Heart left ventricle (tissue), 13 donors: ENCODE measurements around the gene CLEC16A.

Experiments used
- POLR2A ChIP-seq, 2 donors: fragments of 450-650 bp; IDR thresholded peaks; one replicate each; pipeline ENCODE4 v1.6.1; 2017; ENCODE audit warnings: antibody characterized with exemption in 2 of 2, mild to moderate bottlenecking in 2 of 2, moderate library complexity in 2 of 2
- TF ChIP-seq, protein P1 (sequence below), 12 donors: fragments of 200-600 bp; sonication (generic) in 4 of 12; IDR thresholded peaks; one replicate each; pipeline versions ENCODE4 v1.5.0 to v1.8.0; 2018 to 2022; ENCODE audit warnings: antibody characterized with exemption in 12 of 12, mild to moderate bottlenecking in 5 of 12
- donor health status: ischemic (EF 13 %, LVEDD 7.1; RV severe dilation, severe dysfunction).
- donor health status: DM: no; HTN: yes; CAD: no.
- donor health status: DM: no; HTN: no; CAD: no.
- donor health status: ischemic (EF 25% LVEDD 6.9; RV normal size, moderate dysfunction).
- donor health status: ischemic (EF 25% LVEDD 5.7; RV mildly dilated, moderate dysfunction).
- donor health status: ischemic (EF 35%, LVEDD 5.7; RV mildly dilated, moderate dysfunction).
- donor health status: nonischemic (EF 11% LVEDD 7.7; RV severe dilation, severe dysfunction).
- donor health status: DM: yes; HTN: yes; CAD: no.
- donor health status: PGD.
- donor health status: ischemic (EF 29% LVEDD 5.4; RV normal size, mild dysfunction).
- donor health status: nonischemic (EF 23%, LVEDD 6.1; RV moderate dilation, normal function).

DNA sequence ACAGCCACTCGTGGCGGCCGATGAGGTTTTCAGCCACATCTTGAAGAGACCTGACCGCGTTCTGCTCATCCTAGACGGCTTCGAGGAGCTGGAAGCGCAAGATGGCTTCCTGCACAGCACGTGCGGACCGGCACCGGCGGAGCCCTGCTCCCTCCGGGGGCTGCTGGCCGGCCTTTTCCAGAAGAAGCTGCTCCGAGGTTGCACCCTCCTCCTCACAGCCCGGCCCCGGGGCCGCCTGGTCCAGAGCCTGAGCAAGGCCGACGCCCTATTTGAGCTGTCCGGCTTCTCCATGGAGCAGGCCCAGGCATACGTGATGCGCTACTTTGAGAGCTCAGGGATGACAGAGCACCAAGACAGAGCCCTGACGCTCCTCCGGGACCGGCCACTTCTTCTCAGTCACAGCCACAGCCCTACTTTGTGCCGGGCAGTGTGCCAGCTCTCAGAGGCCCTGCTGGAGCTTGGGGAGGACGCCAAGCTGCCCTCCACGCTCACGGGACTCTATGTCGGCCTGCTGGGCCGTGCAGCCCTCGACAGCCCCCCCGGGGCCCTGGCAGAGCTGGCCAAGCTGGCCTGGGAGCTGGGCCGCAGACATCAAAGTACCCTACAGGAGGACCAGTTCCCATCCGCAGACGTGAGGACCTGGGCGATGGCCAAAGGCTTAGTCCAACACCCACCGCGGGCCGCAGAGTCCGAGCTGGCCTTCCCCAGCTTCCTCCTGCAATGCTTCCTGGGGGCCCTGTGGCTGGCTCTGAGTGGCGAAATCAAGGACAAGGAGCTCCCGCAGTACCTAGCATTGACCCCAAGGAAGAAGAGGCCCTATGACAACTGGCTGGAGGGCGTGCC is 37.2 kb upstream of the CLEC16A start:
- TF ChIP-seq, protein P1, sequence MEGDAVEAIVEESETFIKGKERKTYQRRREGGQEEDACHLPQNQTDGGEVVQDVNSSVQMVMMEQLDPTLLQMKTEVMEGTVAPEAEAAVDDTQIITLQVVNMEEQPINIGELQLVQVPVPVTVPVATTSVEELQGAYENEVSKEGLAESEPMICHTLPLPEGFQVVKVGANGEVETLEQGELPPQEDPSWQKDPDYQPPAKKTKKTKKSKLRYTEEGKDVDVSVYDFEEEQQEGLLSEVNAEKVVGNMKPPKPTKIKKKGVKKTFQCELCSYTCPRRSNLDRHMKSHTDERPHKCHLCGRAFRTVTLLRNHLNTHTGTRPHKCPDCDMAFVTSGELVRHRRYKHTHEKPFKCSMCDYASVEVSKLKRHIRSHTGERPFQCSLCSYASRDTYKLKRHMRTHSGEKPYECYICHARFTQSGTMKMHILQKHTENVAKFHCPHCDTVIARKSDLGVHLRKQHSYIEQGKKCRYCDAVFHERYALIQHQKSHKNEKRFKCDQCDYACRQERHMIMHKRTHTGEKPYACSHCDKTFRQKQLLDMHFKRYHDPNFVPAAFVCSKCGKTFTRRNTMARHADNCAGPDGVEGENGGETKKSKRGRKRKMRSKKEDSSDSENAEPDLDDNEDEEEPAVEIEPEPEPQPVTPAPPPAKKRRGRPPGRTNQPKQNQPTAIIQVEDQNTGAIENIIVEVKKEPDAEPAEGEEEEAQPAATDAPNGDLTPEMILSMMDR (IDR thresholded peaks at IDR 0.05), result no peak
- TF ChIP-seq POLR2A (IDR thresholded peaks at IDR 0.05), result no peak
